Thyroid gland (tissue), 4 donors: Measurements from ENCODE around the gene WDFY4.

ENCODE experiments used
- POLR2A ChIP-seq, 2 donors: fragments of 450-650 bp; IDR thresholded peaks; one replicate each; pipeline ENCODE4 v1.6.1; 2017; ENCODE audit warnings: antibody characterized with exemption in 2 of 2, mild to moderate bottlenecking in 2 of 2, moderate library complexity in 1 of 2
- TF ChIP-seq, protein P1 (sequence below), 6 experiments: fragments of 200-600 bp in 3 of 6; fragments of 450-650 bp in 3 of 6; sonication (generic) in 3 of 6; IDR thresholded peaks; one replicate each; pipeline ENCODE4 v1.5.1; 2016 to 2019; ENCODE audit warnings: antibody characterized with exemption in 6 of 6, mild to moderate bottlenecking in 2 of 6, inconsistent platforms in 1 of 6, moderate library complexity in 1 of 6

GRCh38 chr10:48699011-48699627, 14.4 kb downstream of the WDFY4 start:
- TF ChIP-seq, protein P1, sequence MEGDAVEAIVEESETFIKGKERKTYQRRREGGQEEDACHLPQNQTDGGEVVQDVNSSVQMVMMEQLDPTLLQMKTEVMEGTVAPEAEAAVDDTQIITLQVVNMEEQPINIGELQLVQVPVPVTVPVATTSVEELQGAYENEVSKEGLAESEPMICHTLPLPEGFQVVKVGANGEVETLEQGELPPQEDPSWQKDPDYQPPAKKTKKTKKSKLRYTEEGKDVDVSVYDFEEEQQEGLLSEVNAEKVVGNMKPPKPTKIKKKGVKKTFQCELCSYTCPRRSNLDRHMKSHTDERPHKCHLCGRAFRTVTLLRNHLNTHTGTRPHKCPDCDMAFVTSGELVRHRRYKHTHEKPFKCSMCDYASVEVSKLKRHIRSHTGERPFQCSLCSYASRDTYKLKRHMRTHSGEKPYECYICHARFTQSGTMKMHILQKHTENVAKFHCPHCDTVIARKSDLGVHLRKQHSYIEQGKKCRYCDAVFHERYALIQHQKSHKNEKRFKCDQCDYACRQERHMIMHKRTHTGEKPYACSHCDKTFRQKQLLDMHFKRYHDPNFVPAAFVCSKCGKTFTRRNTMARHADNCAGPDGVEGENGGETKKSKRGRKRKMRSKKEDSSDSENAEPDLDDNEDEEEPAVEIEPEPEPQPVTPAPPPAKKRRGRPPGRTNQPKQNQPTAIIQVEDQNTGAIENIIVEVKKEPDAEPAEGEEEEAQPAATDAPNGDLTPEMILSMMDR (IDR thresholded peaks at IDR 0.05), result no peak
- TF ChIP-seq POLR2A (IDR thresholded peaks at IDR 0.05), result no peak
